Ascending aorta (tissue), 2 donors: ENCODE results near the gene RAB3GAP1. TPM values are rescaled to one million over a fixed set of nuclear protein-coding genes. Genes with fewer than 3 reads are reported as not detected.

Source experiments
- DNase-seq, 2 donors: peaks; one replicate each; pipeline ENCODE4 v3.0.0-alpha.2; 2019; ENCODE audit warnings: low spot score in 2 of 2
- H3K27ac ChIP-seq, 2 donors: fragments of 200-600 bp; sonication (generic); one replicate each; pipeline ENCODE4 v1.5.1; 2016 to 2017; ENCODE audit warnings: mild to moderate bottlenecking in 1 of 2
- H3K27me3 ChIP-seq: fragments of 200-600 bp; sonication (generic); one replicate; pipeline ENCODE4 v1.5.1; 2017
- H3K36me3 ChIP-seq, 2 donors: fragments of 200-600 bp; sonication (generic); one replicate each; pipeline ENCODE4 v1.5.1; 2016
- H3K4me1 ChIP-seq, 2 donors: fragments of 200-600 bp; sonication (generic); one replicate each; pipeline ENCODE4 v1.5.1; 2016 to 2017; ENCODE audit warnings: mild to moderate bottlenecking in 1 of 2
- H3K4me3 ChIP-seq, 2 donors: fragments of 200-600 bp; sonication (generic); one replicate each; pipeline ENCODE4 v1.5.1; 2016 to 2017; ENCODE audit warnings: mild to moderate bottlenecking in 1 of 2
- H3K9me3 ChIP-seq, 2 donors: fragments of 200-600 bp; sonication (generic); one replicate each; pipeline ENCODE4 v1.5.1; 2016
- intact Hi-C: fragments of 100-400 bp; cut with DNase I; formaldehyde crosslinking; loops from one replicate; pipeline ENCODE4 v1.15.1; 2023
- total RNA-seq: library from RNA; depleted of rRNA; stranded (reverse); fragments of >200 nt; gene quantifications from one replicate; pipeline ENCODE4 v1.1.0, GENCODE V29; 2016
- TF ChIP-seq, protein P1 (sequence below), 3 experiments: fragments of 200-600 bp in 2 of 3; fragments of 450-650 bp in 1 of 3; sonication (generic) in 2 of 3; IDR thresholded peaks; one replicate each; pipeline ENCODE4 v1.5.1; 2016 to 2019; ENCODE audit warnings: antibody characterized with exemption in 3 of 3, mild to moderate bottlenecking in 1 of 3, moderate library complexity in 1 of 3

Gene RAB3GAP1
- total RNA-seq, 1 donor from 2014 or later = 14.8 TPM

DNA sequence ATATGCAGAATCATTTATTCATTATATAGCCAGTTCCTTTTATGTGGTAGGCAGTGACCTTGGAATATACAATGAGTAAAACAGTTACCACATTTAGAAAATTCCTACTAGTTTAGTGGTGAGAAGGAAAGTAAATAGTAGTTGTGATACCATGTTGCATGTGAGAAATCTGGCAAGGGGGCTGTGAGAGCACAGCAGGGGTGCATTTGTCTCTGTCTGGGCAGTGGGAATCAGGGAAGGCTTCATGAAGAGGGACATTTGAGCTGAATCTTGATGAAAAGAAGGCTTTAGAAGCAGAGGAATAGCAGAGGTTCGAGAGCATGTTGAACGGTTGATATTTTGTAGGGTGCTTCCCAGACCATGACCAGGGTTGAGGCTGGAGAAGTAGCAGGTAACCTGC is 78.7 kb downstream of the RAB3GAP1 start:
- H3K27ac ChIP-seq = no peak overlapping the region
- intact Hi-C loops = no loop called here
- H3K4me1 ChIP-seq = no peaks in the 10 kb centered on the region
- H3K27me3 ChIP-seq = no peaks in the 10 kb centered on the region
- TF ChIP-seq, protein P1, sequence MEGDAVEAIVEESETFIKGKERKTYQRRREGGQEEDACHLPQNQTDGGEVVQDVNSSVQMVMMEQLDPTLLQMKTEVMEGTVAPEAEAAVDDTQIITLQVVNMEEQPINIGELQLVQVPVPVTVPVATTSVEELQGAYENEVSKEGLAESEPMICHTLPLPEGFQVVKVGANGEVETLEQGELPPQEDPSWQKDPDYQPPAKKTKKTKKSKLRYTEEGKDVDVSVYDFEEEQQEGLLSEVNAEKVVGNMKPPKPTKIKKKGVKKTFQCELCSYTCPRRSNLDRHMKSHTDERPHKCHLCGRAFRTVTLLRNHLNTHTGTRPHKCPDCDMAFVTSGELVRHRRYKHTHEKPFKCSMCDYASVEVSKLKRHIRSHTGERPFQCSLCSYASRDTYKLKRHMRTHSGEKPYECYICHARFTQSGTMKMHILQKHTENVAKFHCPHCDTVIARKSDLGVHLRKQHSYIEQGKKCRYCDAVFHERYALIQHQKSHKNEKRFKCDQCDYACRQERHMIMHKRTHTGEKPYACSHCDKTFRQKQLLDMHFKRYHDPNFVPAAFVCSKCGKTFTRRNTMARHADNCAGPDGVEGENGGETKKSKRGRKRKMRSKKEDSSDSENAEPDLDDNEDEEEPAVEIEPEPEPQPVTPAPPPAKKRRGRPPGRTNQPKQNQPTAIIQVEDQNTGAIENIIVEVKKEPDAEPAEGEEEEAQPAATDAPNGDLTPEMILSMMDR (IDR thresholded peaks at IDR 0.05) = no peak
- peaks cover 42 to 83% of the 10 kb centered on the region in 2 donors for H3K36me3 ChIP-seq
- H3K9me3 ChIP-seq = no peaks in the 10 kb centered on the region
- DNase-seq = no peak
- no peak overlapping the region for H3K4me3 ChIP-seq

DNA sequence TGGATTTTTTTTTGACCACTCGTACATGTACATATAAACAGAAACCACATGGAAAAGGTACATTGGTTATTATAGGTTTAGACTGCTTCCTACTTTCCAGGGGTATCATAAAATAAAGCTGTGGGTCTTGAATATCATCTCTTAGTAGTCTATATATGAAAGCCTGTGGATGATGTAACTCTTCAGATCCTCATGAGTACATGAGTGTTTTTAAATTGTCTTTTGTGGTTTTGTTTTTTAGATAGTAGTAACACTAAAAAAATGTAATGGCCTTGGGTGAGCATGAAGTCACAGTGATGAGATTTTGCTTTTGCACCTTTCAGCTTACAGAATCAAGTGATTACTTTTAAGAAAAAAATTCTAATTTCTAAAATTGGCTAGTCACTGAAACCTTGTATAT is 80.2 kb downstream of the RAB3GAP1 start:
- Histone ChIP-seq H3K4me1 (no peaks in the 10 kb centered on the region), H3K27me3 (no peaks in the 10 kb centered on the region), H3K27ac (no peak overlapping the region), H3K4me3 (no peak overlapping the region), H3K9me3 (no peaks in the 10 kb centered on the region), H3K36me3 (peaks cover 47 to 87% of the 10 kb centered on the region in 2 donors)
- no peak for DNase-seq
- TF ChIP-seq, protein P1 (IDR thresholded peaks at IDR 0.05) = no peak
- intact Hi-C loops = no loop called here

DNA sequence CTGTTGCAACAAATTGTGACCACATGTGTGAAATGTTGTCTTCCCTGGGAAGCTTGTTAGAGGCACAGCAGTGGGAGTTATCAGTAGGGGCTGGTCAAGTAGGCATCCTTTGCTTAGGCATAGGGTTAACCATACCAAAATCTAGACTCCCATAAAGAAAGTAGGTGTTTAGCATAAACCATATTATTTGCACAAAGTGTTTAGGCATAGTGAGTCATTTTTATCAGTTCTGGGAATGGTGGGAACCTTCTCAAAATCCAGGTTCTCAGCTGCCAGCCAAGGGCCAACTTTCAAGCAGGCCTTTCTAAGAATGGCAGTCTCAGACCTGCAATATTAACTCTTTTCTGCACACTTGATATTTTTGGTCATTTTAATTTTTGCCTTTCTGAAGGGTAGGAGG is 88.5 kb downstream of the RAB3GAP1 start:
- H3K9me3 ChIP-seq = peaks cover 4 to 7% of the 10 kb centered on the region in 2 donors
- H3K27ac ChIP-seq = no peak overlapping the region
- H3K27me3 ChIP-seq = no peaks in the 10 kb centered on the region
- intact Hi-C loops = no loop called here
- H3K36me3 ChIP-seq = peaks cover 39 to 61% of the 10 kb centered on the region in 2 donors
- TF ChIP-seq, protein P1 (IDR thresholded peaks at IDR 0.05) = no peak
- no peak overlapping the region for H3K4me3 ChIP-seq
- DNase-seq = no peak
- H3K4me1 ChIP-seq = no peaks in the 10 kb centered on the region

DNA sequence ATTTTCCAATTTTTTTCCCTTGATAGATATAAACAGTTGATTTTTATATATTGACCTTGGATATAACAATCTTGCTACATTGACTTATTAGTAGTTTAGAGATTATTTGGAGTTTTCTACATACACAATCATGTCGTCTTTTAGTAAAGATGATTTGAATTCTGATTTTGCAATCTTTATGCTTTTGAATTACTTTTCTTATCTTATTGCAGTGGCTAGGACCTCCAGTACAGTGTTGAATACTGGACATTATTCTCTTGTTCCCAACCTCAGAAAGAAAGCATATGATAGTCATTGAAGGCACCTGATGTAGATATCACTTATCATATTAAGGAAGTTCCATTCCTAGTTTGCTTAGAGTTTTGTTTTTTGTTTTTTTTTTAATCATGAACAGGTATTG is 90.2 kb downstream of the RAB3GAP1 start:
- Histone ChIP-seq H3K9me3 (peaks cover 4 to 7% of the 10 kb centered on the region in 2 donors), H3K4me1 (no peaks in the 10 kb centered on the region), H3K27me3 (no peaks in the 10 kb centered on the region), H3K27ac (no peak overlapping the region), H3K36me3 (peaks cover 23 to 44% of the 10 kb centered on the region in 2 donors), H3K4me3 (no peak overlapping the region)
- DNase-seq = no peak
- intact Hi-C loops = no loop called here
- TF ChIP-seq, protein P1 (IDR thresholded peaks at IDR 0.05) = no peak

DNA sequence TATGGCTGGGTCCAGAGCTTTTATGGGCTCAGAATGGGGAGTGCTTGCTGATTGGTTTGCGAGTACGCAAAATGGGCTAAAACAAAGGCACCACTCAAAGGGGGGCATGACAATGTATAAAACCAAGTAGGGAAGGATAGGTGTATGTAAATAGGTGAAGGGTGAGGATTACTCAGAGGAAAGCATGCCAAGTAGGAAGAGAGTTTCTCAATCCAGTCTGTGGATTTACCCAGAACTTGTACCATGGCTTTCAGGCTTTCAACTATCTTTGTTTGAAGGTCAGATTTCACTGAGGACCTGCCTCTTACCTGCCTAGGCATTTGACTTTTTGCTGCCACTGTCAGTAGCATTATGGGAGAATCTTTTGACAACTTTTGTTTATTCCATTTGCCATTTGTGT is 92.3 kb downstream of the RAB3GAP1 start:
- no peak overlapping the region for H3K4me3 ChIP-seq
- TF ChIP-seq, protein P1 (IDR thresholded peaks at IDR 0.05) = no peak
- intact Hi-C loops = no loop called here
- no peak overlapping the region for H3K27ac ChIP-seq
- DNase-seq = no peak
- H3K9me3 ChIP-seq = peaks cover 4 to 7% of the 10 kb centered on the region in 2 donors
- no peaks in the 10 kb centered on the region for H3K27me3 ChIP-seq
- peaks cover 18 to 26% of the 10 kb centered on the region in 2 donors for H3K36me3 ChIP-seq
- H3K4me1 ChIP-seq = no peaks in the 10 kb centered on the region

DNA sequence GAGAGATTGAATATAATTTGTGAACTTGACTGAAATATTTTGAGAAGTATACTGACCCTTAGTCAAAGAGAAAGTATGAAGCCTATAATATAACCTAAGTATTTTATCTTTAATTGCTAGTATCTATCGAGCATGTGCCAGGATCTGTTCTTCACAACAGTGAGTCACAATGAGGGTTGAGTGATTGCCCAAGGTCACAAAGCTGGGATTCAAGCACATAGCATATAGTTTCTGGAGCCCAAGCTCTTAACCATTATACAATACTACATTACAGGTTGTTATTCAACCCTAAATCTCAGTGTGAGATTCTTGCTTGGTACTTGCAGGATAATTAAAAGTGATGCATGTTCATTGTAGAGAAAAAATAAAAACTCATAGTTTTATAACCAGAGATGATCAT is 97.2 kb downstream of the RAB3GAP1 start:
- Histone ChIP-seq H3K27me3 (no peaks in the 10 kb centered on the region), H3K4me3 (no peak overlapping the region), H3K9me3 (no peaks in the 10 kb centered on the region), H3K27ac (no peak overlapping the region), H3K4me1 (no peaks in the 10 kb centered on the region), H3K36me3 (peaks cover 38 to 51% of the 10 kb centered on the region in 2 donors)
- TF ChIP-seq, protein P1 (IDR thresholded peaks at IDR 0.05) = no peak
- DNase-seq = no peak
- intact Hi-C loops = no loop called here
